HG02571 (cell line): ENCODE data around the gene EFEMP1.

ENCODE experiments used
- ATAC-seq: cut with Tn5 transposase; IDR thresholded peaks from one replicate; pipeline ENCODE4 v1.9.1; 2021; ENCODE audit warnings: mild to moderate bottlenecking, moderate library complexity; ENCODE audit not compliant: unreplicated experiment

Gene EFEMP1

GRCh38 chr2:55934337-55934736 is 10.8 kb upstream of the EFEMP1 start:
- no peak for ATAC-seq

GRCh38 chr2:55932843-55933242 is 9.3 kb upstream of the EFEMP1 start:
- ATAC-seq = no peak

GRCh38 chr2:55931281-55931680 is 7.7 kb upstream of the EFEMP1 start:
- ATAC-seq = no peak

- ATAC-seq = no peak
These were observed 5.9 kb upstream of the EFEMP1 start for GRCh38 chr2:55929476-55929875.

- ATAC-seq = no peak
These were observed 3.4 kb upstream of the EFEMP1 start for GRCh38 chr2:55926974-55927373.

- ATAC-seq = no peak
These were observed 2.7 kb upstream of the EFEMP1 start for GRCh38 chr2:55926246-55926645.

GRCh38 chr2:55923982-55924321 is 370 bp upstream of the EFEMP1 start:
- no peak for ATAC-seq

GRCh38 chr2:55922291-55922907 is 1.2 kb downstream of the EFEMP1 start:
- ATAC-seq = no peak

- no peak for ATAC-seq
These were observed 4.0 kb downstream of the EFEMP1 start for GRCh38 chr2:55919574-55919973.

GRCh38 chr2:55918856-55919255 is 4.7 kb downstream of the EFEMP1 start:
- no peak for ATAC-seq

GRCh38 chr2:55917713-55918390 is 5.7 kb downstream of the EFEMP1 start:
- no peak for ATAC-seq

- no peak for ATAC-seq
These were observed 6.5 kb downstream of the EFEMP1 start for GRCh38 chr2:55917117-55917516.

GRCh38 chr2:55916473-55917049 is 7.0 kb downstream of the EFEMP1 start:
- no peak for ATAC-seq

GRCh38 chr2:55914786-55915185 is 8.8 kb downstream of the EFEMP1 start:
- ATAC-seq = no peak

- ATAC-seq = no peak
These were observed 10.7 kb downstream of the EFEMP1 start for GRCh38 chr2:55912926-55913325.

GRCh38 chr2:55910077-55910476 is 13.5 kb downstream of the EFEMP1 start:
- no peak for ATAC-seq

GRCh38 chr2:55907686-55908085 is 15.9 kb downstream of the EFEMP1 start:
- ATAC-seq = no peak

GRCh38 chr2:55906993-55907392 is 16.6 kb downstream of the EFEMP1 start:
- no peak for ATAC-seq

GRCh38 chr2:55903727-55904126 is 19.9 kb downstream of the EFEMP1 start:
- no peak for ATAC-seq

- no peak for ATAC-seq
These were observed 20.6 kb downstream of the EFEMP1 start for GRCh38 chr2:55902971-55903370.

- no peak for ATAC-seq
These were observed 21.2 kb downstream of the EFEMP1 start for GRCh38 chr2:55902429-55902828.

- ATAC-seq = no peak
These were observed 21.6 kb downstream of the EFEMP1 start for GRCh38 chr2:55901941-55902340.

- ATAC-seq = no peak
These were observed 22.3 kb downstream of the EFEMP1 start for GRCh38 chr2:55901322-55901721.
